Measurements from ENCODE around the gene CDC14B. TPM values are rescaled to one million over a fixed set of nuclear protein-coding genes. Genes with fewer than 3 reads are reported as not detected.

CDC14B gene
- total RNA-seq, 1 donor from 2014 or later: 21.4 TPM

DNA sequence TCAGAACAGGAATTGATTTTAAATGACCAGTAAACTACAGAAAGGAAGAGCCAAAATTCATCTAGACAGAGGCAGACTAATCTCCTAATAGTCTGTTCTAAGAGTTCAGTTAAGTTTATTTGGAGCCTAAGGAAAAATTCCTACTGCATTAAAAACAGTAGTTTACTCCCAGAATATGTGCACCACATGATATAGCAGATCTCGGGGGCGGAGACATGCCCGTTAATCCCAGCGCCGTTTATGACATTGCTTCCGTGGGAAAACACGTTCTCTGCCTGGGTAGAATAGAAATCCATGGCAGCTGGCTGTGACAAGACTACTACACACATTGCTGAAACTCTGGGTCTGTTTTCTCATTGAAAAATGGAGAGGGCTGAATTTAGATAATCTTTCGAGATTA, 158.3 kb downstream of the CDC14B start:
- no peaks in the 10 kb centered on the region for H3K27me3 Mint-ChIP-seq (ENCODE audit: unreplicated experiment)

GRCh38 chr9:96460882-96461281, 158.8 kb downstream of the CDC14B start:
- H3K9me3 Mint-ChIP-seq (ENCODE audit: unreplicated experiment): no peaks in the 10 kb centered on the region
- no peaks in the 10 kb centered on the region for H3K27me3 Mint-ChIP-seq (ENCODE audit: unreplicated experiment)
- H3K27ac Mint-ChIP-seq (ENCODE audit: unreplicated experiment): no peak overlapping the region
- peaks cover 6% of the 10 kb centered on the region for H3K36me3 Mint-ChIP-seq (ENCODE audit: low read depth, unreplicated experiment)
- H3K4me1 Mint-ChIP-seq (ENCODE audit: unreplicated experiment): no peaks in the 10 kb centered on the region
- no peak for TF ChIP-seq CTCF (IDR thresholded peaks at IDR 0.05; ENCODE audit: unreplicated experiment)
- DNase-seq (ENCODE audit: low spot score): no peak
- no peak overlapping the region for H3K4me3 Mint-ChIP-seq (ENCODE audit: unreplicated experiment)

More for the DNA sequence above, 158.3 kb downstream of the CDC14B start:
- no peak for TF ChIP-seq CTCF (IDR thresholded peaks at IDR 0.05; ENCODE audit: unreplicated experiment)
- Mint-ChIP-seq H3K4me1 (ENCODE audit: unreplicated experiment) (no peaks in the 10 kb centered on the region), H3K27ac (ENCODE audit: unreplicated experiment) (no peak overlapping the region), H3K9me3 (ENCODE audit: unreplicated experiment) (no peaks in the 10 kb centered on the region), H3K4me3 (ENCODE audit: unreplicated experiment) (no peak overlapping the region), H3K36me3 (ENCODE audit: low read depth, unreplicated experiment) (peaks cover 7% of the 10 kb centered on the region)
- no peak for DNase-seq (ENCODE audit: low spot score)

GRCh38 chr9:96460470-96460869, 159.2 kb downstream of the CDC14B start:
- H3K36me3 Mint-ChIP-seq (ENCODE audit: low read depth, unreplicated experiment): peaks cover 3% of the 10 kb centered on the region
- no peak for DNase-seq (ENCODE audit: low spot score)
- no peaks in the 10 kb centered on the region for H3K27me3 Mint-ChIP-seq (ENCODE audit: unreplicated experiment)
- no peak overlapping the region for H3K4me3 Mint-ChIP-seq (ENCODE audit: unreplicated experiment)
- no peaks in the 10 kb centered on the region for H3K9me3 Mint-ChIP-seq (ENCODE audit: unreplicated experiment)
- no peak for TF ChIP-seq CTCF (IDR thresholded peaks at IDR 0.05; ENCODE audit: unreplicated experiment)
- no peaks in the 10 kb centered on the region for H3K4me1 Mint-ChIP-seq (ENCODE audit: unreplicated experiment)
- H3K27ac Mint-ChIP-seq (ENCODE audit: unreplicated experiment): no peak overlapping the region

GRCh38 chr9:96459268-96460007, 160.2 kb downstream of the CDC14B start:
- no peak overlapping the region for H3K4me3 Mint-ChIP-seq (ENCODE audit: unreplicated experiment)
- no peaks in the 10 kb centered on the region for H3K27me3 Mint-ChIP-seq (ENCODE audit: unreplicated experiment)
- H3K4me1 Mint-ChIP-seq (ENCODE audit: unreplicated experiment): no peaks in the 10 kb centered on the region
- no peak for DNase-seq (ENCODE audit: low spot score)
- H3K9me3 Mint-ChIP-seq (ENCODE audit: unreplicated experiment): no peaks in the 10 kb centered on the region
- no peak overlapping the region for H3K27ac Mint-ChIP-seq (ENCODE audit: unreplicated experiment)
- TF ChIP-seq CTCF (IDR thresholded peaks at IDR 0.05; ENCODE audit: unreplicated experiment): no peak
- peaks cover 3% of the 10 kb centered on the region for H3K36me3 Mint-ChIP-seq (ENCODE audit: low read depth, unreplicated experiment)

DNA sequence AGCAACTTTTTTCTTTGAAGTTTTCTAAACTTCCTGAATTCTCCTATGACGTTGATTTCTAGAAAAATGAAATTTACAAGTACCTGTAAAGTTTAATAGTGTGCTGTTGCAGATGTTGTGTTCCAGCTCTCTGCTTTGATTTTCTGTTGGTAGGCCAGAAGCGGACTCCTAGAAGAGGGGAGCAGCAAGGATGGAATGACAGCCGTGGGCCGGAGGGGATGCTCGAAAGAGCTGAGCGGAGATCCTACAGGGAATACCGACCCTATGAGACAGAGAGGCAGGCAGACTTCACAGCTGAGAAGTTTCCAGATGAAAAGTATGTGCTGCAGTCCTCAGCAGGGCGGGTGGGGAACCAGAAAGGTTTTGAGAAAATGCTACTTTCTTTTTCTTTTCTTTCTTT, 161.4 kb downstream of the CDC14B start:
- Mint-ChIP-seq H3K27ac (ENCODE audit: unreplicated experiment) (no peak overlapping the region), H3K27me3 (ENCODE audit: unreplicated experiment) (no peaks in the 10 kb centered on the region), H3K9me3 (ENCODE audit: unreplicated experiment) (no peaks in the 10 kb centered on the region), H3K36me3 (ENCODE audit: low read depth, unreplicated experiment) (peaks cover 3% of the 10 kb centered on the region), H3K4me1 (ENCODE audit: unreplicated experiment) (no peaks in the 10 kb centered on the region), H3K4me3 (ENCODE audit: unreplicated experiment) (no peak overlapping the region)
- DNase-seq (ENCODE audit: low spot score): no peak
- no peak for TF ChIP-seq CTCF (IDR thresholded peaks at IDR 0.05; ENCODE audit: unreplicated experiment)
